ENCODE results near the gene PRODH2.

PRODH2 gene

GRCh38 chr19:35783469-35784434 lies 28.9 kb downstream of the PRODH2 start:
- no peak for TF ChIP-seq CTCF (IDR thresholded peaks at IDR 0.05; ENCODE audit: low read depth, low read length)
- H3K4me3 ChIP-seq (replicated peaks in 1 of 2; ENCODE audit: low read depth in 2 of 2, low read length in 2 of 2), result no peak overlapping the region
- DNase-seq (ENCODE audit: low read depth in 2 of 2), result no peak

GRCh38 chr19:35782589-35782988 lies 30.1 kb downstream of the PRODH2 start:
- no peak for TF ChIP-seq CTCF (IDR thresholded peaks at IDR 0.05; ENCODE audit: low read depth, low read length)
- H3K4me3 ChIP-seq (replicated peaks in 1 of 2; ENCODE audit: low read depth in 2 of 2, low read length in 2 of 2), result no peak overlapping the region
- DNase-seq (ENCODE audit: low read depth in 2 of 2), result no peak

GRCh38 chr19:35781650-35782049 lies 31.0 kb downstream of the PRODH2 start:
- TF ChIP-seq CTCF (IDR thresholded peaks at IDR 0.05; ENCODE audit: low read depth, low read length), result no peak
- no peak for DNase-seq (ENCODE audit: low read depth in 2 of 2)
- no peak overlapping the region for H3K4me3 ChIP-seq (replicated peaks in 1 of 2; ENCODE audit: low read depth in 2 of 2, low read length in 2 of 2)

- no peak for TF ChIP-seq CTCF (IDR thresholded peaks at IDR 0.05; ENCODE audit: low read depth, low read length)
- DNase-seq (ENCODE audit: low read depth in 2 of 2), result no peak
These were observed 31.9 kb downstream of the PRODH2 start for GRCh38 chr19:35780717-35781116.

GRCh38 chr19:35780058-35780457 lies 32.6 kb downstream of the PRODH2 start:
- DNase-seq (ENCODE audit: low read depth in 2 of 2), result no peak
- no peak overlapping the region for H3K4me3 ChIP-seq (replicated peaks in 1 of 2; ENCODE audit: low read depth in 2 of 2, low read length in 2 of 2)
- no peak for TF ChIP-seq CTCF (IDR thresholded peaks at IDR 0.05; ENCODE audit: low read depth, low read length)

More at GRCh38 chr19:35780717-35781116, 31.9 kb downstream of the PRODH2 start:
- no peak overlapping the region for H3K4me3 ChIP-seq (replicated peaks in 1 of 2; ENCODE audit: low read depth in 2 of 2, low read length in 2 of 2)

GRCh38 chr19:35779033-35779432 lies 33.6 kb downstream of the PRODH2 start:
- no peak overlapping the region for H3K4me3 ChIP-seq (replicated peaks in 1 of 2; ENCODE audit: low read depth in 2 of 2, low read length in 2 of 2)
- DNase-seq (ENCODE audit: low read depth in 2 of 2), result no peak
- no peak for TF ChIP-seq CTCF (IDR thresholded peaks at IDR 0.05; ENCODE audit: low read depth, low read length)

Measured in cardiac fibroblast (primary cell).